ENCODE measurements around the gene ERBB4. TPM values are rescaled to one million over a fixed set of nuclear protein-coding genes. Genes with fewer than 3 reads are reported as not detected.

ERBB4 gene
- total RNA-seq, 1 donor from 2014 or later = 11.5 TPM

GRCh38 chr2:211473116-211473515 is 1065.5 kb downstream of the ERBB4 start:
- DNase-seq (no peak), ATAC-seq (ENCODE audit: poor library complexity) (no peak)
- intact Hi-C loops (cut with DNase I) = no loop called here

DNA sequence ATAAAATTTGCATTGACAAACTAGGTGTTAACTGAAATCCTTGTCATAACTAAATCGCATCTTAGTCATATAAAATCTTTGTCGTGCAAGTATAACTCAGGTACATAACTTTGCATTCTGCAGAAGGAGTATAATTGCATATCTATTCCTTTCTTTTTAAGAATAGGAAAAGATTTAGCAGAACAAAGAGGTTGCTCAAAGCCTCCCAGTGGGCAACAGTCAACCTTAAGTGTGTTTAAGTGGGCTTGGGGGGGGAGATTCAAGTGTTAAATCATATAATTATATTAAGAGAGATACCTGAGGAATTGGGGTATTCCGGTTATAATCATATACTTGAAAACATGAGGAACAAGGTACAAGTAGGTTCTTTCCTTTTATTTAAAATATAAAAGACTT is 1068.9 kb downstream of the ERBB4 start:
- intact Hi-C loops (cut with DNase I) = no loop called here
- ATAC-seq (ENCODE audit: poor library complexity) (no peak), DNase-seq (no peak)

DNA sequence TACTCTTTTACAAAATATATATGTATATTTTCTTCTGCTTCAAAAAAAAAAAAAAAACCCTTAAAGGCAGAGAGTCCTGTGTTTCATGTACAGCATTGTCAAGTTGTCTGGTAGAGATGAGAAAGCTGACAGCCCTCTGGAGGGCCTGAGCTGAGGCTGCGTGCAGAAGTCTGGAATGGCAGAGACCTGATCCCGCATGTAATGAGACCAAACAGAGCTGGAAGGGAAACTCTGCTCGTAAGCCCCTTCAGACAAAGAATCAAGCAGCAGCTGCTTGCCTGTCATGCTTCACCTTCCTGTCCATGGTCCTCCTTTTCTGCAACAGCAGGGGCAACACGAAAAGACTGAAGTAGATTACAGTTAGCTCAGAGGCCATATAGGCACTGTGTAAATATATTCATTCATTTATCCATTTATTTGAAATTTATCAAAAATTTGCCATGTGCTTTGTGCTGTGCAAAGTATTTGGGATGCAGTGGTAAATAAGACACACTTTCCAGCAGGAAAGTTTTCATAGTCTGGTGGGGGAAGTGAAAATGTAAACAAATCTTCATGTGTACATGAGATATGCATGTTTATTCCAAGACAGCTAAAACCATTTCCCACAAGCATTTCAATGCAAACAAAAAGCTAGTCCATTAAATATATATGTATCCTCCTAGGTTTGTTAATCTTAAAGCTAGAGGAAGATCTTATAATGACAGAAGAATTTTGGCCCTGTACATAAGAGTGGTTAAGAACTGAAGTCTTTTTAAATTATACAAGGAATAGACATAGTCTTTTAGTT is 1069.5 kb downstream of the ERBB4 start:
- ATAC-seq (ENCODE audit: poor library complexity) (no peak), DNase-seq (no peak)
- intact Hi-C loops (cut with DNase I) = no loop called here

DNA sequence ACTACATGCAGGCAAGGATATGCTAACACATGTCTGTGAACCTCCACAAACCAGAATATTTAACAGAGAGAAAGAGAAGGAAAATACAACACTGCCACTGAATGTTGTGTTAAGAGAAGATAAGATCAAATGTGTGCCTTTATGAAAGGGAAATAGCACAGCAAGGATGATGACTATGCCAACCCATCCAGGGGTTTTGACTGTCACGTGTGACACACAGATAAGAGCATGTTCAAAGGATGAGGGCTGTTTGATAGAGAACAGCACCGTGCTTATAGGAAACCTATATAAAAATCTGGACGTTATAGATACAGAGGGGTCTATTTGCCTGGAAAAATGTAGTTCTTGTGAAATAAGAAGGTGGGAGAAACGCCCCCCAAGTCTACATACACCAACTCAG is 1070.4 kb downstream of the ERBB4 start:
- DNase-seq = no peak
- intact Hi-C loops (cut with DNase I) = no loop called here
- no peak for ATAC-seq (ENCODE audit: poor library complexity)

DNA sequence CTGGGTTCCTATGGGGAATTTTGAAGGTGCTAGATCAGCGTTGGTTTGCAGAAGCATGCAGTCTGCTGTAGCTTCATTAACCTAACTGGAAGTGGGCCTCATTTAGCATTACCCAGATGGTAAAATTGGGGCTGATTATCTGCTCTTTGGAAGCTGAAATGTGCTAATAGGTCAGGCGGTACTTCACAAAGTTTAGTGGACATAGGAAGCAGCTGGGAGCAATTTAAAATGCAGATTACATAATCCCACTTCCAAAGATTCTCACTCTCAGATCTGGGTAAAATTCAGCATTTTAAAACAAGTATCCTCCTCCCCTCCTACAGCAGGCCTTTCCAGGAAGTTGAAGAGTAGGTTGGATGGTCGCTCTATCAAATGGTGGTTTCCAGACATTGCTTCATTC is 1075.2 kb downstream of the ERBB4 start:
- DNase-seq (no peak), ATAC-seq (ENCODE audit: poor library complexity) (no peak)

GRCh38 chr2:211458974-211459373 is 1079.6 kb downstream of the ERBB4 start:
- intact Hi-C loops (cut with DNase I) = no loop called here
- DNase-seq = no peak
- no peak for ATAC-seq (ENCODE audit: poor library complexity)

More for the DNA sequence above, 1075.2 kb downstream of the ERBB4 start:
- intact Hi-C loops (cut with DNase I) = no loop called here

DNA sequence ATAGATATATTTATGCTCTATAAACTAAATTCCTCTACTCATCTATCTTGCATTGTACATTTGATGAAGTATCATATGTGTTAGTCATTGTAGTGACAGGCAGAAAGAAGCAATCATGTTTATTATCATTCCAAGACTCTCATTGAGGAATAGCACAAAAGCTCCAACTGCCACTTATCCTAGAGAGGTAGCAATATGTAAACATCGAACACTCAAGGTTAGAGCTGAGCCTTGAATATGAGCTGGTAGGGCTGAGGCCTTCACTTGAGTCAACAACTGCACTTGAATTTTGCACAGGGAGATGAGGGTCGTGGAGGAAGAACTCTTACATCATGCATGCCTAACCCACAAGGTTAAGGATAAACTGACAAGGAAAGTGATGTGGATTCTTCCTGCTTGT is 1081.3 kb downstream of the ERBB4 start:
- intact Hi-C loops (cut with DNase I) = no loop called here
- ATAC-seq (ENCODE audit: poor library complexity) (no peak), DNase-seq (no peak)

DNA sequence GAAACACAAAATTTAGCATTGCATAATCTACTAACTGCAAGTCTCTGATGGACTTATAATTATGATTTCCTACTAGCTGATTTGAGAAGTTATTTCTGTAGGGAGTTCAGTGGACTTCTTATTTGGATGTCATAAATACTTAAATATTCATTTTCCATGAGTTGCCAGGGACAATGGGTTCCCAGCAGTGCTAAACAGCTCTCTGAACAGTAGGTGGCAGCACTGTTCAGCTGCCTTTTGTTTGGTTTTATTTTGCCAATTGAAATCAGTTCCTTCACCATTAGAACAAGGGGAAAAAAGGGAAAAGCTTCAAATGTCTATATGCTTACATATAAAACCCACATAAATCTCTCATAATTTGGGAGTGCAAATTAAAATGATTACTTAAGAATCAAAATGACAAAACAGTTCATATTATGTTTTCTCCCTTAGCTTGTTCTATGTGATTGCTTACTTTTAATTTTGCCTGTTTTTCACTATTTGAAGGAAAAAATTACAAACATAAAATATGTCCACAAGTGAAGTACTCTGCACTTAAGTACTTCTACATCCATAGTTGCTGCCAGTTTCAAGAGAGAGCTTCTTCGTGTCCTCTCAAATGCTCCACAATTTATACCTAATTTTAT is 1083.3 kb downstream of the ERBB4 start:
- intact Hi-C loops (cut with DNase I) = no loop called here
- ATAC-seq (ENCODE audit: poor library complexity) (peak; percentile 74), DNase-seq (no peak)

GRCh38 chr2:211454679-211455078 is 1083.9 kb downstream of the ERBB4 start:
- DNase-seq = peak; percentile 42
- intact Hi-C loops (cut with DNase I) = no loop called here
- peak; percentile 43 for ATAC-seq (ENCODE audit: poor library complexity)

- intact Hi-C loops (cut with DNase I) = no loop called here
- no peak for ATAC-seq (ENCODE audit: poor library complexity)
- DNase-seq = no peak
Measured at GRCh38 chr2:211453311-211453887, 1085.2 kb downstream of the ERBB4 start.

DNA sequence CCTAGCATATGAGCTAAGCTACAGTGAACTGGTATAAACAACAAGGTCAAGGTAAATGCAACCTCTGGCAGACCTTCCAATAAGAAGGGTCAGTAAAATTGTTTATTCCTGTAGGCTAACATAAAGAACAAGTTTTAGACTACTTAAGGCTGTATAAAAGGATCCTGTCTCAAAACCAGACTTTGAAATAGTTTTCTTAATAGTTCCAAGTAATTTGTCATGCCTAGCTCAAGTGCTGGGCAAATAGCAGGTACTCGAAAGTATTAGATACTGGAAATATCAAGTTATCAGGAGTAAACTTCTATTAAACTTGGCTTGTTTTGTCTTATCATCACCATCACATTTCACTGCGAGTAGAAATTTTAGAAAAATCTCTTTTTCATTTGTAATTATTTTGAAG is 1087.0 kb downstream of the ERBB4 start:
- ATAC-seq (ENCODE audit: poor library complexity) = no peak
- intact Hi-C loops (cut with DNase I) = no loop called here
- DNase-seq = no peak

- DNase-seq (no peak), ATAC-seq (ENCODE audit: poor library complexity) (no peak)
- intact Hi-C loops (cut with DNase I) = no loop called here
Measured at GRCh38 chr2:211449819-211450218, 1088.8 kb downstream of the ERBB4 start.

- intact Hi-C loops (cut with DNase I) = no loop called here
- no peak for DNase-seq
- no peak for ATAC-seq (ENCODE audit: poor library complexity)
Measured at GRCh38 chr2:211447548-211447947, 1091.1 kb downstream of the ERBB4 start.

- DNase-seq = no peak
- no peak for ATAC-seq (ENCODE audit: poor library complexity)
- intact Hi-C loops (cut with DNase I) = no loop called here
Measured at GRCh38 chr2:211440107-211440506, 1098.5 kb downstream of the ERBB4 start.

DNA sequence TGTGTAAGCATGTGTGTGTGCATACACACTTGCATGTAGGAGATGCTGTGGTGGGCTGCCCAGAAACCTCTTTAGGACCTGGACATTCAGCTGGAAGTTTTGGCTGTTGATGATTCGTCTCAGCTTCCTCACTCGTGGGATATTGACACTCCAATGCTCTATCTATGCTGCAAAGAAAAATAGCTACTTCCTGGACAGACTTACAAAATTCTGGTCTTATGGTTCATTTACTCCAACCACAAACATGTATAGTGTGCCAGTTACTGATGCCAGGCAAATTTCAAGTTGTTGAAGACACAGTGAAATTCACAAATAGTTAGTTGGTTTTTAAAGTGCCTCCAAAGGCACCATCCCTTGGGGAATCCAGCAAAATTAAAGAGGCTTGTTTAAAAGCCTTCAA is 1099.6 kb downstream of the ERBB4 start:
- DNase-seq = no peak
- no peak for ATAC-seq (ENCODE audit: poor library complexity)
- intact Hi-C loops (cut with DNase I) = no loop called here

DNA sequence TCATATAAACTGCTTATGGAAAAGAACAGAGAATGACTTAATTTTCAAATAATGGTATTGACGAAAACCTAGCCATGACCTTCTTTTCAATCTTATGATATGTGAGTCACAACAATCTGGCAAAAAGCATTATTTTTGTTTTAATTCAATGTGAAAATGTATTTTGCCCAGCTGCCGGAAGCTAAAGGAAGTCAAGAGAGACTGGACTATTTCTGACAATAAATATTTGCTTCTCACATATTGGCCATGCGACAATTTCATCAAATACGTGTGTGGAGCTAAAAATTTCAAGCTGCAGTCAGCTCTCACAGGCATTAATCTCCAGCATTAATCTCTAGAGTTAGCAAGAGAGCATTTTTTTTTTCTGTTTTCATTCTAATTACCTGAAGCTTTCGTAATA is 1101.2 kb downstream of the ERBB4 start:
- ATAC-seq (ENCODE audit: poor library complexity) = no peak
- DNase-seq = no peak
- intact Hi-C loops (cut with DNase I) = no loop called here

- ATAC-seq (ENCODE audit: poor library complexity) (no peak), DNase-seq (no peak)
- intact Hi-C loops (cut with DNase I) = no loop called here
Measured at GRCh38 chr2:211436182-211436581, 1102.4 kb downstream of the ERBB4 start.

GRCh38 chr2:211435331-211435730 is 1103.3 kb downstream of the ERBB4 start:
- intact Hi-C loops (cut with DNase I) = no loop called here
- no peak for DNase-seq

GRCh38 chr2:211434773-211435172 is 1103.8 kb downstream of the ERBB4 start:
- intact Hi-C loops (cut with DNase I) = no loop called here
- no peak for ATAC-seq (ENCODE audit: poor library complexity)
- DNase-seq = no peak

More at GRCh38 chr2:211435331-211435730, 1103.3 kb downstream of the ERBB4 start:
- ATAC-seq (ENCODE audit: poor library complexity) = no peak

DNA sequence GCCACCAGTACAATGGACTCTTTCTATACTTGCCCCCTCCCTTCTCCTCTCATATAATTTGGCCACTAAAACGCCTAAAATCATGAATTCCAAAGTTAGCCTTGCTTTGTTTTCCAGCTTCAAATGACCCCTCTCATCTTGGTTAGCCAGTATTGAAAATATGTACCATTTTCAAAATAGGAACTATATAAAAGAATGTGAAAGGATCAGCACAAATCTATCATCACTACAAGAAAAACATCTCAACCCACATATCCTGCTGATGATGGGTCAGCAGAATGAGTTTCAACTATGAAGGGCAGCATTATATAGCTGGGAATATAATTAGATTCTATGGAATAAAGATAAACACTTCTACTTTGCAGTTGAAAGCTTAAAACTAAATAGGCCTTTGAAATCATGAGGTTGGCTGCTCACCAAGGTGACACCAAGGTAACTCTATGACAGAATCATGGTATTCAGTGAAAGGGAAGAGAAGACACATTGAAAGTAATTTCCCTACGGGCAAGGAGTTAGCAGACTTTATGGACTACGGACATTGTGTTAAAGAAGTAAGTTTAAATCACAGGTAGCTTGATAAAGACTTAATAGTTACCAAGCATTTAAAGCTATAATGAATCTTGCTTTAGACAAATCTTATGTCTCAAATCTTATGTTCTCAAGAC is 1109.2 kb downstream of the ERBB4 start:
- no peak for ATAC-seq (ENCODE audit: poor library complexity)
- DNase-seq = no peak
- intact Hi-C loops (cut with DNase I) = no loop called here

Data from Right ventricle myocardium superior (tissue), 1 donor.